Liver (tissue), 3 donors: ENCODE results near the gene SURF2.

Source experiments
- ATF3 ChIP-seq: IDR thresholded peaks from 2 replicates; pipeline ENCODE4 v1.6.1; 2016; ENCODE audit warnings: antibody characterized with exemption
- CTCF ChIP-seq: fragments of 150-350 bp; IDR thresholded peaks from 2 replicates; pipeline ENCODE4 v1.5.1; 2017; ENCODE audit warnings: improper control_type of control experiment, low read depth, low read length; ENCODE audit not compliant: missing input control
- EGR1 ChIP-seq, 2 donors: IDR thresholded peaks; 2 replicates each; pipeline ENCODE4 v1.6.1; 2016 to 2018; ENCODE audit warnings: antibody characterized with exemption in 2 of 2, low read depth in 2 of 2
- JUND ChIP-seq, 2 donors: IDR thresholded peaks; 2 replicates each; pipeline ENCODE4 v1.6.1; 2016; ENCODE audit warnings: antibody characterized with exemption in 2 of 2
- MAX ChIP-seq: IDR thresholded peaks from 2 replicates; pipeline ENCODE4 v1.6.1; 2016; ENCODE audit warnings: antibody characterized with exemption
- RAD21 ChIP-seq, 2 donors: IDR thresholded peaks; 2 replicates each; pipeline ENCODE4 v1.6.1; 2016; ENCODE audit warnings: antibody characterized with exemption in 2 of 2, mild to moderate bottlenecking in 2 of 2
- REST ChIP-seq: IDR thresholded peaks from 2 replicates; pipeline ENCODE4 v1.6.1; 2016; ENCODE audit warnings: antibody characterized with exemption, mild to moderate bottlenecking
- RXRA ChIP-seq, 2 donors: IDR thresholded peaks; 2 replicates each; pipeline ENCODE4 v1.6.1; 2017 to 2018; ENCODE audit warnings: antibody characterized with exemption in 2 of 2, mild to moderate bottlenecking in 1 of 2
- SP1 ChIP-seq: IDR thresholded peaks from 2 replicates; pipeline ENCODE4 v1.6.1; 2018; ENCODE audit warnings: antibody characterized with exemption, mild to moderate bottlenecking
- YY1 ChIP-seq: IDR thresholded peaks from 2 replicates; pipeline ENCODE4 v1.6.1; 2016; ENCODE audit warnings: antibody characterized with exemption, mild to moderate bottlenecking
- donor health status: healthy.
- donor health status: healthy.

- TF ChIP-seq MAX: no peak
- TF ChIP-seq CTCF: no peak
- no peak for TF ChIP-seq REST
- TF ChIP-seq JUND (IDR thresholded peaks at IDR 0.05): no peak
- TF ChIP-seq SP1: no peak
- no peak for TF ChIP-seq ATF3
- TF ChIP-seq RXRA (IDR thresholded peaks at IDR 0.05): no peak
- no peak for TF ChIP-seq RAD21 (IDR thresholded peaks at IDR 0.05)
- no peak for TF ChIP-seq EGR1 (IDR thresholded peaks at IDR 0.05; ENCODE audit: low read depth in 2 of 2)
- TF ChIP-seq YY1: no peak
These were observed 41.5 kb downstream of the SURF2 start for GRCh38 chr9:133397895-133398294.
